Lung (tissue), 12 donors: Measurements from ENCODE around the gene EOLA1. TPM values are rescaled to one million over a fixed set of nuclear protein-coding genes. Genes with fewer than 3 reads are reported as not detected.
"Not testable (repeated sequence)": the region's sequence is repeated elsewhere in the genome, so short reads cannot be mapped to it uniquely, and the experiment has no call there.

ENCODE experiments used
- ATAC-seq: fragments of 200-7000 bp; cut with Tn5 transposase; one replicate; pipeline ENCODE4 v1.9.1; 2020; ENCODE audit warnings: moderate number of reproducible peaks; ENCODE audit not compliant: insufficient read depth, low FRiP score
- DNase-seq, 3 donors: peaks; one replicate each; pipeline ENCODE4 v3.0.0-alpha.2; 2013 to 2017
- H3K27ac ChIP-seq, 2 donors: one replicate each; pipeline ENCODE4 v1.5.1; 2013; ENCODE audit warnings: mild to moderate bottlenecking in 2 of 2, moderate library complexity in 2 of 2, control low read depth in 1 of 2, inconsistent platforms in 1 of 2, low read depth in 1 of 2, low read length in 1 of 2
- H3K27me3 ChIP-seq, 3 donors: one replicate each; pipeline ENCODE4 v1.5.1; 2013; ENCODE audit warnings: low read length in 2 of 3; ENCODE audit not compliant: control insufficient read depth in 3 of 3, insufficient read depth in 3 of 3
- H3K36me3 ChIP-seq, 4 donors: one replicate each; pipeline ENCODE4 v1.5.1; 2013; ENCODE audit warnings: low read length in 4 of 4, mild to moderate bottlenecking in 1 of 4, moderate library complexity in 1 of 4; ENCODE audit not compliant: control insufficient read depth in 4 of 4, insufficient read depth in 4 of 4
- H3K4me1 ChIP-seq, 5 donors: one replicate each; pipeline ENCODE4 v1.5.1; 2013; ENCODE audit warnings: low read length in 5 of 5, mild to moderate bottlenecking in 2 of 5, moderate library complexity in 1 of 5; ENCODE audit not compliant: control insufficient read depth in 5 of 5, insufficient read depth in 5 of 5
- H3K4me3 ChIP-seq: one replicate; pipeline ENCODE4 v1.5.1; 2013; ENCODE audit warnings: mild to moderate bottlenecking, control low read depth, moderate library complexity
- H3K9ac ChIP-seq, 2 donors: one replicate each; pipeline ENCODE4 v1.5.1; 2013; ENCODE audit warnings: low read length in 2 of 2, control low read depth in 1 of 2; ENCODE audit not compliant: insufficient read depth in 1 of 2
- H3K9me3 ChIP-seq, 4 donors: one replicate each; pipeline ENCODE4 v1.5.1; 2013; ENCODE audit warnings: low read length in 3 of 4, mild to moderate bottlenecking in 1 of 4, moderate library complexity in 1 of 4; ENCODE audit not compliant: control insufficient read depth in 4 of 4, insufficient read depth in 3 of 4
- CTCF ChIP-seq: IDR thresholded peaks from 2 replicates; pipeline ENCODE4 v1.5.1; 2012; ENCODE audit warnings: mild to moderate bottlenecking; ENCODE audit errors: control extremely low read depth, extremely low read depth
- WGBS, 2 donors: extraction: QIAGEN DNeasy Blood & Tissue Kit; methylation state at CpG; one replicate each; pipeline ENCODE4 v1.1.7; 2013; 5-methylcytosine and 5-hydroxymethylcytosine counted together
- polyA plus RNA-seq, 2 donors: library from polyadenylated mRNA; stranded (reverse); fragments of 200-250 nt; gene quantifications; one replicate each; pipeline ENCODE4 v1.2.1, GENCODE V29; 2013
- total RNA-seq, 2 donors: library from RNA; depleted of rRNA in 1 of 2; stranded (reverse); fragments of >200 nt in 1 of 2; gene quantifications; one replicate each; pipeline ENCODE4 v1.2.1, GENCODE V29; 2014 to 2021
- donor health status: control.
- donor health status: control.
- donor health status: Bipolar disorder and iron deficiency.
- donor health status: healthy.
- donor health status: DM: yes; HTN: yes; CAD: no.

The EOLA1 gene
- total and polyA plus RNA-seq, 4 donors = 11.5 to 19.9 (median 18.5) TPM

GRCh38 chrX:149526318-149527033 is 14.3 kb upstream of the EOLA1 start:
- not testable (repeated sequence) for H3K27me3 ChIP-seq, DNase-seq, H3K4me3 ChIP-seq, H3K4me1 ChIP-seq, H3K36me3 ChIP-seq, ATAC-seq, H3K9me3 ChIP-seq, H3K9ac ChIP-seq
- peak overlapping the region; percentile 11 to 64 for H3K27ac ChIP-seq
- 73 to 86% methylated on average over 6 to 10 of the region's 13 CpGs for WGBS, 2 donors

DNA sequence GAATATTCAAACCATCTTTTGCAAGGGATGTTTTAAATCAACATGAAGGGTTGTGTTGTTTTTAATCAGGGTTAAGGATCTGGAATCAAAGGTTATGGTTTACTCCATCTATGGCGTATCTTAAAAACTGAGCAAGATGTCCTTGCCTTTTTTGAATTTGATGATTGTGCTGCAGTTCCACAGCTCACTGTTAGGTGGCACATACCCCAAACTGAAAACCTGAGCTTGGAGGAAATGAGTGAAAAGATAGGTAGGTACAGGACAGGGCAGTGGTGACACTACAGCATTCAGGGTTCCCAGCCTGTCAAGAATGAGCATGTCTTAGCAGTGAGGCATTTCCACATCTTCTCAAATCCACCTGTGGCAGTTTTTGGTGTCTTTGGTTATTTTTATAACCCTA is 13.1 kb upstream of the EOLA1 start:
- TF ChIP-seq CTCF = peak; percentile 5
- no peak overlapping the region for H3K27ac ChIP-seq
- peaks cover 0 to 2% (median 0%) of the 10 kb centered on the region in 4 donors for H3K9me3 ChIP-seq
- DNase-seq (peak in 1 of 3 donors; percentile 12), ATAC-seq (no peak)
- no peak overlapping the region for H3K4me3 ChIP-seq
- H3K4me1 ChIP-seq = peaks cover 0 to 3% (median 0%) of the 10 kb centered on the region in 5 donors
- no peaks in the 10 kb centered on the region for H3K27me3 ChIP-seq
- H3K36me3 ChIP-seq = no peaks in the 10 kb centered on the region
- no peak overlapping the region for H3K9ac ChIP-seq
- WGBS, 2 donors = 60 to 79% methylated on average over 1 of the region's 1 CpG

DNA sequence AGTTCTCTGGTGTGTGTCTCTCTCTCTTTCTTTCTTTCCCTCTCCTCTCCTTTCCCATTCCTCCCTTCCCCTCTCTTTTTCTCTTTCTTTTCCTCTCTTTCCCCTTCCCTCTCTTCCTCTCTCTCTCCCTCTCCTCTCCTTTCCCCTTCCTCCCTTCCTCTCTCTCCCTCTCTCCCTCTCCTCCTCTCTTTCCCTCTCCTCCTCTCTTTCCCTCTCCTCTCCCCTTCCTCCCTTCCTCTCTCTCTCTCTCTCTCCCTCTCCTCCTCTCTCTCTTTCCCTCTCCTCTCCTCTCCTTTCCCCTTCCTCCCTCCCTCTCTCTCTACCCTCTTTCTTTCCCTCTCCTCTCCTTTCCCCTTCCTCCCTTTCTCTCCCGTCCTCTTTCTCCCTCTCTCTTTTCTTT is 12.4 kb upstream of the EOLA1 start:
- DNase-seq (no peak), ATAC-seq (no peak)
- Histone ChIP-seq H3K9ac (no peak overlapping the region), H3K36me3 (no peaks in the 10 kb centered on the region), H3K27ac (no peak overlapping the region), H3K4me3 (no peak overlapping the region), H3K4me1 (no peaks in the 10 kb centered on the region), H3K9me3 (peaks cover 0 to 2% (median 0%) of the 10 kb centered on the region in 4 donors), H3K27me3 (no peaks in the 10 kb centered on the region)
- 55 to 78% methylated on average over 1 of the region's 1 CpG for WGBS, 2 donors
- no peak for TF ChIP-seq CTCF

DNA sequence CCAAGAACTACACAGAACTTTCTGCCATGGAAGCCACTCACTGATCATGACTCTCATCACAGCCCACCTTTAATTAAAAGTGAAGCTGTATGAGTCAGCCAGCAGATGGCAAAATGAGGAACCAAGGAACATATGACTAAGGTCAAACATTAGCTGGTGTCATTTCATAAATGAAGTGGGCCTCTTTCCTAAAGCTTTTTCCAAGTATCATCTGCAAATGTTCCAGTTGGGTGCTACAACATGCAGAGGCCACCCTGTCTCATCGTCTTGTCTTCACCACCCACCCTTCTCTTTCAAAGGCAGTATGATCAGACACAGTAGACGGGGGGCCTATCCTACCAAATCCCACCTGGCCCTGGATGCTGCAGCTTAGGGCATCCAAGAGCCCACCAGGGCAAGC is 9.2 kb upstream of the EOLA1 start:
- Histone ChIP-seq H3K4me1 (no peaks in the 10 kb centered on the region), H3K27me3 (no peaks in the 10 kb centered on the region), H3K4me3 (no peak overlapping the region), H3K9ac (no peak overlapping the region), H3K36me3 (peaks cover 0 to 7% (median 0%) of the 10 kb centered on the region in 4 donors), H3K27ac (no peak overlapping the region), H3K9me3 (no peaks in the 10 kb centered on the region)
- DNase-seq (no peak), ATAC-seq (no peak)
- 67% methylated on average over 2 of the region's 2 CpGs for WGBS, 2 donors
- TF ChIP-seq CTCF = no peak

DNA sequence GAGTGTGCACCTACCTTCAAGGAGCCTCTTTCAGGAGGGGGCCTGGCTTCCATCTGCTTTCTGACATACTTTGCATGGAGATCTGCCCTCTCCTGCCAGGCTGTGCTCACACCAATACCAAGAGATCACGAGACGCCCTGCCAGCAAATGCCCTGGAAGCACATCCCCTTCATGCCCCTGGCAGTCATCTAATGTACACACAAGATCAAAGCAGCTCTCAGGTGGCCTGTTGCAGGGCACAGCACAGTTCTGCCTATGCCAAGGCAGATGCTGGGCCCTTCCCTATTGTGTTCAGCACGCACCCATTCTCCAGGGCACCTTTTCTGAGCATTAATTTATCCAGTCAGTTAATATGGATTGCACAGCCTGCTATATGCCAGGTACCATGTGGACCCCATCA is 7.9 kb upstream of the EOLA1 start:
- H3K9me3 ChIP-seq, H3K27ac ChIP-seq, ATAC-seq, H3K36me3 ChIP-seq, H3K4me3 ChIP-seq, H3K4me1 ChIP-seq, DNase-seq, H3K27me3 ChIP-seq, H3K9ac ChIP-seq: not testable (repeated sequence)
- 83% methylated on average over 1 of the region's 3 CpGs; no CpG with 5 or more reads in 1 of the 2 donors for WGBS, 2 donors

DNA sequence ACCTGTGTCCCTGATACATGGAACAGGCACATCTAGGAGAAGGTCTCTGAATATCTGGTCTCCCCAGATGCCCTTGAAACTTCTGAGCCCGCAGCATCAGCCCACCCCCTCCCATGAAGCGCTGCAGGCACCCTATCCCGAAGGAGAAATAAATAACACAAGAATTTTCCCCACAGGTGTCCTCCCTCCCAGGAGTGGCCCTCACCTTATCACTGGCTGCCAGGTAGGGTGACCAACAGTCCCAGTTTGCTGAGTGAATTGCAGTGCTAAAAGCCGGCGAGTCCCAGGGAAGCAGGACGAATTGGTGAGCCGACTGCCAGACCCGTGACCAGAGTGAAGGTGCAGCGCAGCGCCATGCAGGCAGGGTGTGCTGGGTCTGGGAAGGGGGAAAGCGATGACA is 6.8 kb upstream of the EOLA1 start:
- H3K4me3 ChIP-seq, H3K27me3 ChIP-seq, H3K36me3 ChIP-seq, H3K9me3 ChIP-seq, ATAC-seq, DNase-seq, H3K27ac ChIP-seq, H3K4me1 ChIP-seq, H3K9ac ChIP-seq: not testable (repeated sequence)
- WGBS, 2 donors = 88 to 96% methylated on average over 7 to 10 of the region's 11 CpGs
